HepG2 (cell line): ENCODE measurements around the gene LRRC25. TPM values are rescaled to one million over a fixed set of nuclear protein-coding genes. Genes with fewer than 3 reads are reported as not detected.
A peak's percentile ranks its signal among the peaks of the same experiment; 100 is the strongest.

Experiments
- BRD4 ChIP-seq: sonication (generic); formaldehyde crosslinking; IDR thresholded peaks from 2 replicates; pipeline ENCODE4 v1.4.0; 2020; ENCODE audit warnings: missing genetic modification reagents
- DNMT3B ChIP-seq: conservative IDR thresholded peaks from 2 replicates; pipeline ENCODE4 v1.6.1; 2016; ENCODE audit warnings: missing biosample characterization, control low read depth
- DR1 ChIP-seq: sonication (generic); formaldehyde crosslinking; IDR thresholded peaks from 2 replicates; pipeline ENCODE4 v1.8.0; 2021; ENCODE audit warnings: mild to moderate bottlenecking, missing genetic modification reagents, inconsistent platforms
- ELK4 ChIP-seq: sonication (generic); formaldehyde crosslinking; IDR thresholded peaks from 2 replicates; pipeline ENCODE4 v1.9.0; 2021; ENCODE audit warnings: missing genetic modification reagents, borderline replicate concordance
- KLF9 ChIP-seq: IDR thresholded peaks from 2 replicates; pipeline ENCODE4 v1.6.1; 2016; ENCODE audit warnings: low read depth
- NFRKB ChIP-seq: fragments of 450-650 bp; IDR thresholded peaks from 2 replicates; pipeline ENCODE4 v1.6.1; 2017
- SALL1 ChIP-seq: sonication (generic); formaldehyde crosslinking; IDR thresholded peaks from 2 replicates; pipeline ENCODE4 v1.8.0; 2022; ENCODE audit warnings: mild to moderate bottlenecking, missing genetic modification reagents
- STAT5B ChIP-seq: sonication (generic); formaldehyde crosslinking; IDR thresholded peaks from 2 replicates; pipeline ENCODE4 v1.4.0; 2020; ENCODE audit warnings: missing genetic modification reagents
- TBX3 ChIP-seq: fragments of 450-650 bp; IDR thresholded peaks from 2 replicates; pipeline ENCODE4 v1.6.1; 2017; ENCODE audit warnings: antibody characterized with exemption, mild to moderate bottlenecking, inconsistent platforms, borderline replicate concordance
- ZNF121 ChIP-seq: sonication (generic); formaldehyde crosslinking; IDR thresholded peaks from 2 replicates; pipeline ENCODE4 v1.5.0; 2020; ENCODE audit warnings: mild to moderate bottlenecking, missing genetic modification reagents
- ZNF333 ChIP-seq: sonication (generic); formaldehyde crosslinking; IDR thresholded peaks from 2 replicates; pipeline ENCODE4 v1.4.0; 2020; ENCODE audit warnings: mild to moderate bottlenecking, missing genetic modification reagents, borderline replicate concordance
- ZNF34 ChIP-seq: sonication (generic); formaldehyde crosslinking; IDR thresholded peaks from 2 replicates; pipeline ENCODE4 v1.4.0; 2020; ENCODE audit warnings: mild to moderate bottlenecking, missing genetic modification reagents, borderline replicate concordance
- ZNF350 ChIP-seq: sonication (generic); formaldehyde crosslinking; IDR thresholded peaks from 2 replicates; pipeline ENCODE4 v1.4.0; 2020; ENCODE audit warnings: mild to moderate bottlenecking, low read depth, missing genetic modification reagents, borderline replicate concordance
- ZNF580 ChIP-seq: IDR thresholded peaks from 2 replicates; pipeline ENCODE4 v1.6.1; 2016; ENCODE audit warnings: low read depth, borderline replicate concordance
- ZNF614 ChIP-seq: IDR thresholded peaks from 2 replicates; pipeline ENCODE4 v1.6.1; 2018; ENCODE audit warnings: missing biosample characterization, missing genetic modification reagents, inconsistent platforms, borderline replicate concordance
- ZNF710 ChIP-seq: sonication (generic); formaldehyde crosslinking; IDR thresholded peaks from 2 replicates; pipeline ENCODE4 v1.5.0; 2020; ENCODE audit warnings: mild to moderate bottlenecking, missing genetic modification reagents, borderline replicate concordance
- polyA plus RNA-seq, 8 experiments: library from polyadenylated mRNA; depleted of rRNA in 3 of 8; stranded (reverse) in 7 of 8; unstranded in 1 of 8; fragments of >200 nt; fragmentation: Illumina TruSeq in 4 of 8; extraction: Trizol in 4 of 8; gene quantifications; 2 replicates each; pipeline versions ENCODE4 v1.2.1 to v1.2.3, GENCODE V29; 2011 to 2016; ENCODE audit warnings: low read depth in 4 of 8, missing spikeins in 1 of 8, mixed read lengths in 1 of 8; ENCODE audit not compliant: insufficient read depth in 1 of 8
- total RNA-seq, 5 experiments: library from RNA; depleted of rRNA; stranded (reverse); fragments of >200 nt; fragmentation: Illumina TruSeq; extraction: Trizol; gene quantifications; 2 replicates each; pipeline ENCODE4 v1.2.3, GENCODE V29; 2016; ENCODE audit warnings: low read depth in 1 of 5
- TF ChIP-seq, protein P1 (sequence below): sonication (generic); formaldehyde crosslinking; IDR thresholded peaks from 2 replicates; pipeline ENCODE4; 2020; ENCODE audit warnings: missing genetic modification reagents, mild to moderate bottlenecking, borderline replicate concordance
- TF ChIP-seq, protein P2 (sequence below): sonication (generic); formaldehyde crosslinking; IDR thresholded peaks from 2 replicates; pipeline ENCODE4 v1.8.1; 2023; ENCODE audit warnings: mild to moderate bottlenecking, missing genetic modification reagents
- TF ChIP-seq, protein P3 (sequence below): sonication (generic); formaldehyde crosslinking; IDR thresholded peaks from 2 replicates; pipeline ENCODE4 v1.4.0; 2020; ENCODE audit warnings: mild to moderate bottlenecking, missing genetic modification reagents
- TF ChIP-seq, protein P4 (sequence below): sonication (generic); formaldehyde crosslinking; conservative IDR thresholded peaks from 2 replicates; pipeline ENCODE4 v1.8.0; 2022; ENCODE audit warnings: low read depth, missing genetic modification reagents

The LRRC25 gene
- total and polyA plus RNA-seq, 2 of the 13 experiments (the other 11 are each of a cell fraction or from before 2014, with no cell fraction given) = 0.13 to 0.53 TPM

DNA sequence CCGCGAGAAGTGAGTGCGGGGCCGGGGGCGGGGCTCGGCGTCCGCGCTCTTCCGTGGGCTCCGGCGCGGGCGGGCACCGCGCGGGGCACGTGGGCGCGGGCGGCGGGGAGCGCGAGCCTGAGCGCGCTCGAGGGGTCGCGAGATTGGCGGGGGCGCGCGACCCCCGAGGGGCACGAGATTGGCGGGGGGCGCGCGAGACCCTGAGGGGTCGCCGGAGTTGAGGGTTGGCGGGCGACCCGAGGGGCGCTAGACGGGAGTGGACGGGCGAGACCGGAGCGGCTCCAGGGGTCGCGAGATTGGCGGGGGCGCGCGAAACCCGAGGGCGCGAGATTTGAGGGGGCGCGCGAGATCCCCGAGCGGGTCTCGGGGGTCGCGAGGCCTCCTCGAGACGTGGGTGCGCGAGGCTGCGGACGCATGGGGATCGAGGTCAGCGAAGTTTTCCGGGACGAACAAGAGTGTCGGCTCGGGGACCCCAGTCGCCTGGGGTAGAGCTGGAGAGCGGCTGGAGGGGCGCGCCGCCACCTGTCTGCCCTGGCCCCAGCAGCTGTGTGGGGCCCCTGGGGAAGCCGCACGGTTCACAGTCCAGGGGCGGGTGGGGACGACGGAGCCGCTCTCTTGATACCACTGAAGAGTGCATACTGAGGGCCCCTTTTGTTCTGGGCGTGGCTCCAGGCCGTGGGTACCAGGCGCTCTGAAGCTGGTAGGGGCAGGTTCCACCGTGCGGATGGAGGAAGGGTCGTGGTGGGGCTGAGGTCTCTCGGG lies 22.5 kb upstream of the LRRC25 start (continued):
- TF ChIP-seq ZNF710 (peak; percentile 70), STAT5B (CRISPR knock-in tag) (no peak), ZNF333 (CRISPR knock-in tag) (peak; percentile 82; the same call in 1 of the 2 replicates), SALL1 (CRISPR knock-in tag) (peak; percentile 41; the same call in 1 of the 2 replicates), ZNF121 (CRISPR knock-in tag) (no peak), DR1 (CRISPR knock-in tag) (peak; percentile 45), ZNF580 (CRISPR knock-in tag) (no peak), ZNF350 (CRISPR knock-in tag) (peak; percentile 45; the same call in 1 of the 2 replicates), KLF9 (CRISPR knock-in tag) (no peak), ELK4 (CRISPR knock-in tag) (no peak), DNMT3B (CRISPR knock-in tag) (no peak), ZNF34 (CRISPR knock-in tag) (no peak), BRD4 (no peak), NFRKB (no peak), TBX3 (no peak), ZNF614 (CRISPR knock-in tag) (no peak)
- TF ChIP-seq, protein P1, sequence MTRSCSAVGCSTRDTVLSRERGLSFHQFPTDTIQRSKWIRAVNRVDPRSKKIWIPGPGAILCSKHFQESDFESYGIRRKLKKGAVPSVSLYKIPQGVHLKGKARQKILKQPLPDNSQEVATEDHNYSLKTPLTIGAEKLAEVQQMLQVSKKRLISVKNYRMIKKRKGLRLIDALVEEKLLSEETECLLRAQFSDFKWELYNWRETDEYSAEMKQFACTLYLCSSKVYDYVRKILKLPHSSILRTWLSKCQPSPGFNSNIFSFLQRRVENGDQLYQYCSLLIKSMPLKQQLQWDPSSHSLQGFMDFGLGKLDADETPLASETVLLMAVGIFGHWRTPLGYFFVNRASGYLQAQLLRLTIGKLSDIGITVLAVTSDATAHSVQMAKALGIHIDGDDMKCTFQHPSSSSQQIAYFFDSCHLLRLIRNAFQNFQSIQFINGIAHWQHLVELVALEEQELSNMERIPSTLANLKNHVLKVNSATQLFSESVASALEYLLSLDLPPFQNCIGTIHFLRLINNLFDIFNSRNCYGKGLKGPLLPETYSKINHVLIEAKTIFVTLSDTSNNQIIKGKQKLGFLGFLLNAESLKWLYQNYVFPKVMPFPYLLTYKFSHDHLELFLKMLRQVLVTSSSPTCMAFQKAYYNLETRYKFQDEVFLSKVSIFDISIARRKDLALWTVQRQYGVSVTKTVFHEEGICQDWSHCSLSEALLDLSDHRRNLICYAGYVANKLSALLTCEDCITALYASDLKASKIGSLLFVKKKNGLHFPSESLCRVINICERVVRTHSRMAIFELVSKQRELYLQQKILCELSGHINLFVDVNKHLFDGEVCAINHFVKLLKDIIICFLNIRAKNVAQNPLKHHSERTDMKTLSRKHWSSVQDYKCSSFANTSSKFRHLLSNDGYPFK = peak; percentile 49; the same call in 1 of the 2 replicates
- TF ChIP-seq, protein P2, sequence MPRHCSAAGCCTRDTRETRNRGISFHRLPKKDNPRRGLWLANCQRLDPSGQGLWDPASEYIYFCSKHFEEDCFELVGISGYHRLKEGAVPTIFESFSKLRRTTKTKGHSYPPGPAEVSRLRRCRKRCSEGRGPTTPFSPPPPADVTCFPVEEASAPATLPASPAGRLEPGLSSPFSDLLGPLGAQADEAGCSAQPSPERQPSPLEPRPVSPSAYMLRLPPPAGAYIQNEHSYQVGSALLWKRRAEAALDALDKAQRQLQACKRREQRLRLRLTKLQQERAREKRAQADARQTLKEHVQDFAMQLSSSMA (CRISPR knock-in tag) = peak; percentile 67; the same call in 1 of the 2 replicates
- TF ChIP-seq, protein P3, sequence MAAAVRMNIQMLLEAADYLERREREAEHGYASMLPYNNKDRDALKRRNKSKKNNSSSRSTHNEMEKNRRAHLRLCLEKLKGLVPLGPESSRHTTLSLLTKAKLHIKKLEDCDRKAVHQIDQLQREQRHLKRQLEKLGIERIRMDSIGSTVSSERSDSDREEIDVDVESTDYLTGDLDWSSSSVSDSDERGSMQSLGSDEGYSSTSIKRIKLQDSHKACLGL (CRISPR knock-in tag) = peak; percentile 84
- TF ChIP-seq, protein P4, sequence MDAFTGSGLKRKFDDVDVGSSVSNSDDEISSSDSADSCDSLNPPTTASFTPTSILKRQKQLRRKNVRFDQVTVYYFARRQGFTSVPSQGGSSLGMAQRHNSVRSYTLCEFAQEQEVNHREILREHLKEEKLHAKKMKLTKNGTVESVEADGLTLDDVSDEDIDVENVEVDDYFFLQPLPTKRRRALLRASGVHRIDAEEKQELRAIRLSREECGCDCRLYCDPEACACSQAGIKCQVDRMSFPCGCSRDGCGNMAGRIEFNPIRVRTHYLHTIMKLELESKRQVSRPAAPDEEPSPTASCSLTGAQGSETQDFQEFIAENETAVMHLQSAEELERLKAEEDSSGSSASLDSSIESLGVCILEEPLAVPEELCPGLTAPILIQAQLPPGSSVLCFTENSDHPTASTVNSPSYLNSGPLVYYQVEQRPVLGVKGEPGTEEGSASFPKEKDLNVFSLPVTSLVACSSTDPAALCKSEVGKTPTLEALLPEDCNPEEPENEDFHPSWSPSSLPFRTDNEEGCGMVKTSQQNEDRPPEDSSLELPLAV (CRISPR knock-in tag) = no peak
